ENCODE results near the gene VGLL3.

The VGLL3 gene

DNA sequence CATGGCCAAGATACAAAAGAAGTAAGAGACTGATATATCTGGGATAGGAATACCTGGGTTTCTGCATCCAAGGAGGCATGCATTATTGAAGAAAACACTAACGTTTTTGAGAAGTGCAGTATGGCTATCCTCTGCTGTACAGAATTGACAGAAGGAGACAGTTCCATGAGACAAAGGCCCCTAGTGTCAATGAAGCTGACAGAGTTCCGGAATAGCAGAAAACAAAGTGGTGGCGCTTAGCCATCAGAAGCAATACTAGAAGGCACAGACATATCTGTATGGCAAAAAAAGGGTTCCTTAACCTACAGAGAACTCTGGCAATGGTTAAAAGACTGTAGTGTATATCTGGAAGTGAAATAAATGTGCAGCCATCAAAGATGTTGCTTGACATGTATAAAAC is 77.8 kb downstream of the VGLL3 start:
- Histone ChIP-seq H3K9me3 (ENCODE audit: insufficient read depth, low read depth, low read length) (no peaks in the 10 kb centered on the region), H3K27me3 (ENCODE audit: insufficient read depth, low read length, poor library complexity, severe bottlenecking) (no peaks in the 10 kb centered on the region), H4K20me1 (ENCODE audit: insufficient read depth, low read length, poor library complexity, severe bottlenecking) (no peaks in the 10 kb centered on the region), H3K79me2 (ENCODE audit: insufficient read depth, low read length) (no peaks in the 10 kb centered on the region), H3K4me1 (ENCODE audit: insufficient read depth, low read length, poor library complexity, severe bottlenecking) (no peaks in the 10 kb centered on the region), H3K4me3 (ENCODE audit: low read length, poor library complexity, severe bottlenecking) (no peak overlapping the region), H3K36me3 (ENCODE audit: insufficient read depth, low read length) (no peaks in the 10 kb centered on the region), H3K4me2 (ENCODE audit: low read depth, low read length, poor library complexity, severe bottlenecking) (no peak overlapping the region), H3K9ac (ENCODE audit: low read depth, low read length, poor library complexity, severe bottlenecking) (no peak overlapping the region), H3F3A (ENCODE audit: low read depth) (no peaks in the 10 kb centered on the region), H2AFZ (ENCODE audit: low read length) (no peak overlapping the region), H3K9me2 (replicated peaks; ENCODE audit: low read depth, low read length) (no peaks in the 10 kb centered on the region)
- no peak for TF ChIP-seq EZH2phosphoT487 (IDR thresholded peaks at IDR 0.05; ENCODE audit: borderline replicate concordance)
- TF ChIP-seq, protein P1, sequence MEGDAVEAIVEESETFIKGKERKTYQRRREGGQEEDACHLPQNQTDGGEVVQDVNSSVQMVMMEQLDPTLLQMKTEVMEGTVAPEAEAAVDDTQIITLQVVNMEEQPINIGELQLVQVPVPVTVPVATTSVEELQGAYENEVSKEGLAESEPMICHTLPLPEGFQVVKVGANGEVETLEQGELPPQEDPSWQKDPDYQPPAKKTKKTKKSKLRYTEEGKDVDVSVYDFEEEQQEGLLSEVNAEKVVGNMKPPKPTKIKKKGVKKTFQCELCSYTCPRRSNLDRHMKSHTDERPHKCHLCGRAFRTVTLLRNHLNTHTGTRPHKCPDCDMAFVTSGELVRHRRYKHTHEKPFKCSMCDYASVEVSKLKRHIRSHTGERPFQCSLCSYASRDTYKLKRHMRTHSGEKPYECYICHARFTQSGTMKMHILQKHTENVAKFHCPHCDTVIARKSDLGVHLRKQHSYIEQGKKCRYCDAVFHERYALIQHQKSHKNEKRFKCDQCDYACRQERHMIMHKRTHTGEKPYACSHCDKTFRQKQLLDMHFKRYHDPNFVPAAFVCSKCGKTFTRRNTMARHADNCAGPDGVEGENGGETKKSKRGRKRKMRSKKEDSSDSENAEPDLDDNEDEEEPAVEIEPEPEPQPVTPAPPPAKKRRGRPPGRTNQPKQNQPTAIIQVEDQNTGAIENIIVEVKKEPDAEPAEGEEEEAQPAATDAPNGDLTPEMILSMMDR (conservative IDR thresholded peaks at IDR 0.05; ENCODE audit: low read length) = no peak

- no peaks in the 10 kb centered on the region for H3K9me3 ChIP-seq (ENCODE audit: insufficient read depth, low read depth, low read length)
- H3K4me1 ChIP-seq (ENCODE audit: insufficient read depth, low read length, poor library complexity, severe bottlenecking) = no peaks in the 10 kb centered on the region
- no peaks in the 10 kb centered on the region for H3K79me2 ChIP-seq (ENCODE audit: insufficient read depth, low read length)
- no peaks in the 10 kb centered on the region for H4K20me1 ChIP-seq (ENCODE audit: insufficient read depth, low read length, poor library complexity, severe bottlenecking)
- no peak for TF ChIP-seq EZH2phosphoT487 (IDR thresholded peaks at IDR 0.05; ENCODE audit: borderline replicate concordance)
- TF ChIP-seq, protein P1 (conservative IDR thresholded peaks at IDR 0.05; ENCODE audit: low read length) = no peak
- H3K36me3 ChIP-seq (ENCODE audit: insufficient read depth, low read length) = no peaks in the 10 kb centered on the region
- H3K9ac ChIP-seq (ENCODE audit: low read depth, low read length, poor library complexity, severe bottlenecking) = no peak overlapping the region
- no peak overlapping the region for H3K4me2 ChIP-seq (ENCODE audit: low read depth, low read length, poor library complexity, severe bottlenecking)
- no peaks in the 10 kb centered on the region for H3K9me2 ChIP-seq (replicated peaks; ENCODE audit: low read depth, low read length)
- no peak overlapping the region for H3K4me3 ChIP-seq (ENCODE audit: low read length, poor library complexity, severe bottlenecking)
- no peaks in the 10 kb centered on the region for H3K27me3 ChIP-seq (ENCODE audit: insufficient read depth, low read length, poor library complexity, severe bottlenecking)
- no peak overlapping the region for H2AFZ ChIP-seq (ENCODE audit: low read length)
- no peaks in the 10 kb centered on the region for H3F3A ChIP-seq (ENCODE audit: low read depth)
Measured at GRCh38 chr3:86895202-86895601, 95.7 kb downstream of the VGLL3 start.

DNA sequence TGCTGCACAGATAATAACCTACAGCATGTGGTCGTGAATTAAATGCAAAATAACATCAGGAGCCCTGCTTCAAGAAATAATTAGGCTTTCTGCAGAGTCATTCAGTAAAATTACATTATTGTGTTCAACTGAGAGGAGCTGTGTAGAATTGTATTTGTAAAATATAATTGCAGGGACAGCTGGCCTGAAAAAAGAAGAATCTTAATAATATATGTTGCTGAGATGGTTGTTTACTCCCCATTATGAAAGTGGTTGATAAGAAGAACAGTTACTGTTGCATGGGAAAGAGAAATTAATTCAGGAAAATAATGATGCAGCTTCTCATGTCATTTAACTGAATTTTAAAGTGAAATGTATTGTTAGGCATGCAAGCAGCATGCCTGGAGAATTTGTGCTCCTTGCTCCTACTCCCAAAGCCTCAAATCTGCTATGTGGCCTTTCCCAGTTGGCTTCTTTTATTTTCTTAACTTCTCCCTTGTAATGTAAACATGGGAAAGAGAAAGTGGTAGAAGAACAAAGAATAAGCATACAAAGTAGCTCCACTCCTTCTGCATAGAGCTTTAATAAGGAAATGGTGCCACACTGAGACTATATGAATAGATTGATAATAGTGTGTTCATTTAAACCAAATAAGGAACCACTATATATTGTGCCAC is 100.1 kb downstream of the VGLL3 start:
- H3K79me2 ChIP-seq (ENCODE audit: insufficient read depth, low read length) = no peaks in the 10 kb centered on the region
- no peaks in the 10 kb centered on the region for H3F3A ChIP-seq (ENCODE audit: low read depth)
- H3K27me3 ChIP-seq (ENCODE audit: insufficient read depth, low read length, poor library complexity, severe bottlenecking) = no peaks in the 10 kb centered on the region
- no peaks in the 10 kb centered on the region for H3K9me2 ChIP-seq (replicated peaks; ENCODE audit: low read depth, low read length)
- H3K36me3 ChIP-seq (ENCODE audit: insufficient read depth, low read length) = no peaks in the 10 kb centered on the region
- no peak overlapping the region for H3K4me3 ChIP-seq (ENCODE audit: low read length, poor library complexity, severe bottlenecking)
- H3K4me2 ChIP-seq (ENCODE audit: low read depth, low read length, poor library complexity, severe bottlenecking) = no peak overlapping the region
- no peaks in the 10 kb centered on the region for H3K9me3 ChIP-seq (ENCODE audit: insufficient read depth, low read depth, low read length)
- H2AFZ ChIP-seq (ENCODE audit: low read length) = no peak overlapping the region
- TF ChIP-seq EZH2phosphoT487 (IDR thresholded peaks at IDR 0.05; ENCODE audit: borderline replicate concordance) = no peak
- TF ChIP-seq, protein P1 (conservative IDR thresholded peaks at IDR 0.05; ENCODE audit: low read length) = no peak
- no peak overlapping the region for H3K9ac ChIP-seq (ENCODE audit: low read depth, low read length, poor library complexity, severe bottlenecking)
- no peaks in the 10 kb centered on the region for H3K4me1 ChIP-seq (ENCODE audit: insufficient read depth, low read length, poor library complexity, severe bottlenecking)
- no peaks in the 10 kb centered on the region for H4K20me1 ChIP-seq (ENCODE audit: insufficient read depth, low read length, poor library complexity, severe bottlenecking)

All from Loucy (cell line).